ENCODE data around the gene C17orf75. TPM values are rescaled to one million over a fixed set of nuclear protein-coding genes. Genes with fewer than 3 reads are reported as not detected.

The C17orf75 gene
- polyA plus RNA-seq, 3 donors = 4.1 to 5.7 (median 5.0) TPM

DNA sequence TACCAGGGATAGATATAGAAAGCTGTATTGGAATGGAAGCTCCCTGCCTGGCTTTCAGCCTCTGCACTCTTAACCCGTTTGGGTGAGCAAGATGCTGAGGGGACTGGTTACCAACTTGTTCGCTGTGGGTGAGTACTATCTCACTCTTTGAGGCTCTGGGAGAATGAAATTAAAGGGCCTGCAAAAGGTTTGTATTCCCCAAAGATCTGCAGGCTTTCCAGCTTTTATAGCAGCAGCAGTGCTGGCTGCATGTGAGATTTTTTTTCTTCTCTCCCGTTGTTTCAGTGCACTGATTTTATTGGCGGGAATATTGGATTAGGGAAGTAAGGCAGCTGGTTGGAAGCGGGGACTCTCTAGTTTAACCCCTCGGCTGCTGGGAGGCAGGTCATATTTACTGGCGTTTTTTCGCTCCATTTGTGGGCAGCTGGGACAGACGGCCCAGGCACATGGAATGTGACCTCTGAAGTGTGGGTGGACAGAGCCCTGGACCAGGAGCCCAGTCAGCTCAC lies 30.9 kb downstream of the C17orf75 start:
- no peaks in the 10 kb centered on the region for H3K36me3 Mint-ChIP-seq
- H3K36me3 ChIP-seq (replicated peaks in 1 of 2; ENCODE audit: control insufficient read depth in 1 of 2, insufficient read depth in 2 of 2, low read length in 2 of 2) = no peaks in the 10 kb centered on the region
- peaks cover 4 to 7% (median 6%) of the 10 kb centered on the region in 3 donors for H3K27me3 Mint-ChIP-seq (ENCODE audit: low read depth in 3 of 3)
- intact Hi-C loops (cut with micrococcal nuclease) = loop anchor here in 1 of 2 donors (10.0 kb wide), 1 partner anchor 166 kb away; the partner anchor contains the start of gene RHOT1
- no peaks in the 10 kb centered on the region for H3K4me1 ChIP-seq (ENCODE audit: control insufficient read depth in 1 of 2, insufficient read depth in 2 of 2, low read length in 2 of 2)
- no peaks in the 10 kb centered on the region for H3K9me3 Mint-ChIP-seq
- no peak overlapping the region for H3K4me2 ChIP-seq (replicated peaks; ENCODE audit: extremely low read depth, low read length, poor library complexity, severe bottlenecking)
- H4K20me1 ChIP-seq (ENCODE audit: insufficient read depth, low read length) = no peaks in the 10 kb centered on the region
- no peaks in the 10 kb centered on the region for H3K79me2 ChIP-seq (ENCODE audit: insufficient read depth, low read length)
- H3K4me3 ChIP-seq (replicated peaks in 1 of 3; ENCODE audit: low read depth in 2 of 3, low read length in 3 of 3) = no peak overlapping the region
- no peak overlapping the region for H2AFZ ChIP-seq (ENCODE audit: insufficient read depth, low read depth, low read length, poor library complexity, severe bottlenecking)
- H3K4me3 Mint-ChIP-seq = no peak overlapping the region
- DNase-seq = no peak
- 68% methylated on average over 3 of the region's 9 CpGs for WGBS (ENCODE audit: insufficient coverage)
- H3K9ac ChIP-seq (ENCODE audit: insufficient read depth, low read length, poor library complexity, severe bottlenecking) = no peak overlapping the region
- H3K27ac ChIP-seq (ENCODE audit: low read depth in 1 of 2, low read length in 2 of 2) = no peak overlapping the region
- no peak overlapping the region for H3K27ac Mint-ChIP-seq
- peaks cover 8% of the 10 kb centered on the region for H3K4me1 Mint-ChIP-seq
- H3K27me3 ChIP-seq (ENCODE audit: control insufficient read depth in 2 of 2, insufficient read depth in 2 of 2, low read length in 2 of 2) = peaks cover 0 to 2% of the 10 kb centered on the region in 2 donors
- no peaks in the 10 kb centered on the region for H3K9me3 ChIP-seq (replicated peaks in 1 of 2; ENCODE audit: control insufficient read depth in 1 of 2, insufficient read depth in 1 of 2, low read length in 2 of 2)
- TF ChIP-seq, protein P1, sequence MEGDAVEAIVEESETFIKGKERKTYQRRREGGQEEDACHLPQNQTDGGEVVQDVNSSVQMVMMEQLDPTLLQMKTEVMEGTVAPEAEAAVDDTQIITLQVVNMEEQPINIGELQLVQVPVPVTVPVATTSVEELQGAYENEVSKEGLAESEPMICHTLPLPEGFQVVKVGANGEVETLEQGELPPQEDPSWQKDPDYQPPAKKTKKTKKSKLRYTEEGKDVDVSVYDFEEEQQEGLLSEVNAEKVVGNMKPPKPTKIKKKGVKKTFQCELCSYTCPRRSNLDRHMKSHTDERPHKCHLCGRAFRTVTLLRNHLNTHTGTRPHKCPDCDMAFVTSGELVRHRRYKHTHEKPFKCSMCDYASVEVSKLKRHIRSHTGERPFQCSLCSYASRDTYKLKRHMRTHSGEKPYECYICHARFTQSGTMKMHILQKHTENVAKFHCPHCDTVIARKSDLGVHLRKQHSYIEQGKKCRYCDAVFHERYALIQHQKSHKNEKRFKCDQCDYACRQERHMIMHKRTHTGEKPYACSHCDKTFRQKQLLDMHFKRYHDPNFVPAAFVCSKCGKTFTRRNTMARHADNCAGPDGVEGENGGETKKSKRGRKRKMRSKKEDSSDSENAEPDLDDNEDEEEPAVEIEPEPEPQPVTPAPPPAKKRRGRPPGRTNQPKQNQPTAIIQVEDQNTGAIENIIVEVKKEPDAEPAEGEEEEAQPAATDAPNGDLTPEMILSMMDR (IDR thresholded peaks at IDR 0.05) = no peak

DNA sequence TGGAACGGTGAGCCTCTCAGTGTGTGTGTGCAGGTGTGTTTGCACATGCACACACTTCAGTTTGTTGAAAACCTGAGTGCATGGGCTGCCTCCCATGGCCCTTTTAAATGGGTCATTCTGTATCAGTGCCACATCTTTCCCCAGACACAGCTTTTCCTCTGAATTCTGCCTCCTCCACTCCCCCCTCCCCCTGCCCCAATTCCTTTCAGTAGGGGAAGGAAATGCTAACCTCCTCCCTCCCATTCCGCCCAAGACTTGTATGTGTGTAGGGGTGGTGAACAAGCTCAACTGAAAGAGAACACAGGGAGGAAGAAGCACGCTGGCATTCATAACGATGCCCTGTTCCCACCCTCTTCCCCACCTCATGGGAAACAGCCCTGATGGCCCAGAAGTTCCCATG lies 34.3 kb downstream of the C17orf75 start:
- H3K36me3 Mint-ChIP-seq = no peaks in the 10 kb centered on the region
- Histone ChIP-seq H3K4me1 (ENCODE audit: control insufficient read depth in 1 of 2, insufficient read depth in 2 of 2, low read length in 2 of 2) (no peaks in the 10 kb centered on the region), H3K4me2 (replicated peaks; ENCODE audit: extremely low read depth, low read length, poor library complexity, severe bottlenecking) (no peak overlapping the region), H3K36me3 (replicated peaks in 1 of 2; ENCODE audit: control insufficient read depth in 1 of 2, insufficient read depth in 2 of 2, low read length in 2 of 2) (no peaks in the 10 kb centered on the region), H3K9ac (ENCODE audit: insufficient read depth, low read length, poor library complexity, severe bottlenecking) (no peak overlapping the region), H3K9me3 (replicated peaks in 1 of 2; ENCODE audit: control insufficient read depth in 1 of 2, insufficient read depth in 1 of 2, low read length in 2 of 2) (no peaks in the 10 kb centered on the region), H3K4me3 (replicated peaks in 1 of 3; ENCODE audit: low read depth in 2 of 3, low read length in 3 of 3) (no peak overlapping the region), H3K27me3 (ENCODE audit: control insufficient read depth in 2 of 2, insufficient read depth in 2 of 2, low read length in 2 of 2) (no peaks in the 10 kb centered on the region), H3K79me2 (ENCODE audit: insufficient read depth, low read length) (no peaks in the 10 kb centered on the region), H4K20me1 (ENCODE audit: insufficient read depth, low read length) (no peaks in the 10 kb centered on the region), H2AFZ (ENCODE audit: insufficient read depth, low read depth, low read length, poor library complexity, severe bottlenecking) (no peak overlapping the region), H3K27ac (ENCODE audit: low read depth in 1 of 2, low read length in 2 of 2) (no peak overlapping the region)
- 50% methylated on average over 1 of the region's 4 CpGs for WGBS (ENCODE audit: insufficient coverage)
- peaks cover 13% of the 10 kb centered on the region for H3K4me1 Mint-ChIP-seq
- intact Hi-C loops (cut with micrococcal nuclease) = no loop called here
- H3K27ac Mint-ChIP-seq = no peak overlapping the region
- H3K27me3 Mint-ChIP-seq (ENCODE audit: low read depth in 3 of 3) = peaks cover 3 to 9% (median 7%) of the 10 kb centered on the region in 3 donors
- DNase-seq = no peak
- no peak overlapping the region for H3K4me3 Mint-ChIP-seq
- peaks cover 0 to 3% (median 0%) of the 10 kb centered on the region in 7 donors for H3K9me3 Mint-ChIP-seq
- TF ChIP-seq, protein P1 (IDR thresholded peaks at IDR 0.05) = no peak

Measured in CD14-positive monocyte (primary cell).